PC-3 (cell line): Measurements from ENCODE around the gene PRPF6. TPM values are rescaled to one million over a fixed set of nuclear protein-coding genes. Genes with fewer than 3 reads are reported as not detected.

Experiments used
- ATAC-seq: fragments of 200-7000 bp; cut with Tn5 transposase; 2 replicates; pipeline ENCODE4 v1.9.1; 2020; ENCODE audit warnings: mild to moderate bottlenecking, moderate library complexity
- BruUV-seq: library from RNA; stranded (reverse); fragments of 400-500 nt; replicated peaks from 2 replicates; lab custom pipeline; 2021; lab: Mats Ljungman, UMichigan
- CTCF ChIA-PET: fragments of 300-600 bp; sonication (Branson Sonifier 250); formaldehyde crosslinking; loops from one replicate; lab custom pipeline; 2022; ENCODE audit warnings: antibody characterized with exemption; lab: Charles Lee
- POLR2A ChIA-PET: fragments of 300-600 bp; sonication (Branson Sonifier 250); formaldehyde crosslinking; loops from one replicate; lab custom pipeline; 2022; ENCODE audit warnings: antibody characterized with exemption; ENCODE audit not compliant: unreplicated experiment; lab: Charles Lee
- DNase-seq: peaks from one replicate; pipeline ENCODE4 v3.0.0-alpha.2; 2015
- H2AFZ ChIP-seq: fragments of 300-600 bp; sonication (generic); 2 replicates; pipeline ENCODE4 v1.6.0; 2016; ENCODE audit warnings: antibody characterized with exemption, low read length
- H3F3A ChIP-seq: fragments of 300-600 bp; sonication (generic); one replicate; pipeline ENCODE4 v1.6.0; 2017; ENCODE audit warnings: antibody characterized with exemption, low read length, control low read depth, mild to moderate bottlenecking; ENCODE audit not compliant: unreplicated experiment
- H3K27ac ChIP-seq: fragments of 300-600 bp; sonication (generic); 2 replicates; pipeline ENCODE4 v1.5.1; 2016; ENCODE audit warnings: mild to moderate bottlenecking, low read length
- H3K27me3 ChIP-seq: fragments of 300-600 bp; sonication (generic); 2 replicates; pipeline ENCODE4 v1.6.1; 2016; ENCODE audit warnings: low read length, mixed read lengths
- H3K36me3 ChIP-seq: fragments of 300-600 bp; sonication (generic); 2 replicates; pipeline ENCODE4 v1.6.1; 2016; ENCODE audit warnings: low read depth, mixed run types, low read length, mixed read lengths
- H3K4me1 ChIP-seq: fragments of 300-600 bp; sonication (generic); 2 replicates; pipeline ENCODE4 v1.5.1; 2016; ENCODE audit warnings: low read length; ENCODE audit not compliant: insufficient read depth
- H3K4me2 ChIP-seq: fragments of 300-600 bp; sonication (generic); 2 replicates; pipeline ENCODE4 v1.6.0; 2016; ENCODE audit warnings: low read length
- H3K4me3 ChIP-seq: fragments of 300-600 bp; sonication (generic); 2 replicates; pipeline ENCODE4 v1.5.1; 2016; ENCODE audit warnings: mild to moderate bottlenecking, low read length, mixed read lengths
- H3K79me2 ChIP-seq: fragments of 300-600 bp; sonication (generic); 2 replicates; pipeline ENCODE4 v1.6.1; 2017; ENCODE audit warnings: low read length, mixed read lengths
- H3K9ac ChIP-seq: fragments of 300-600 bp; sonication (generic); 2 replicates; pipeline ENCODE4 v1.6.0; 2016; ENCODE audit warnings: mild to moderate bottlenecking, low read length
- H3K9me2 ChIP-seq: fragments of 300-600 bp; sonication (generic); replicated peaks from 2 replicates; pipeline ENCODE4 v1.6.1; 2016; ENCODE audit warnings: mixed run types, low read length, mixed read lengths
- H3K9me3 ChIP-seq: fragments of 300-600 bp; sonication (generic); 2 replicates; pipeline ENCODE4 v1.6.1; 2016; ENCODE audit warnings: low read length, mixed read lengths
- H4K20me1 ChIP-seq: fragments of 300-600 bp; sonication (generic); 2 replicates; pipeline ENCODE4 v1.6.1; 2016; ENCODE audit warnings: low read length, mixed read lengths
- CTCF ChIP-seq: fragments of 300-600 bp; sonication (generic); conservative IDR thresholded peaks from 2 replicates; pipeline ENCODE4 v1.5.1; 2017; ENCODE audit warnings: antibody characterized with exemption, low read depth, mild to moderate bottlenecking, low read length
- EZH2 ChIP-seq: fragments of 300-600 bp; sonication (generic); IDR thresholded peaks from one replicate; pipeline ENCODE4 v1.6.1; 2017; ENCODE audit warnings: antibody characterized with exemption, mild to moderate bottlenecking, low read length; ENCODE audit not compliant: unreplicated experiment
- EZH2phosphoT487 ChIP-seq: fragments of 300-600 bp; sonication (generic); IDR thresholded peaks from 2 replicates; pipeline ENCODE4 v1.6.1; 2018; ENCODE audit warnings: mild to moderate bottlenecking, antibody characterized with exemption, low read length, borderline replicate concordance
- intact Hi-C: fragments of 100-400 bp; cut with micrococcal nuclease; formaldehyde crosslinking; loops from 2 replicates; pipeline ENCODE4 v1.9.0; 2023
- total RNA-seq: library from RNA; depleted of rRNA; stranded (reverse); fragments of >200 nt; gene quantifications from 2 replicates; pipeline ENCODE4 v1.2.3, GENCODE V29; 2014

PRPF6 gene
- total RNA-seq, 1 experiment from 2014 or later, result 67.1 TPM

- ChIA-PET CTCF (no interaction called here), POLR2A (no interaction called here)
- H2AFZ ChIP-seq, result no peak overlapping the region
- BruUV-seq, result no TSS peak
- peaks cover 36% of the 10 kb centered on the region for H3K4me1 ChIP-seq
- peak overlapping the region; percentile 95 for H3K4me2 ChIP-seq
- H3K27ac ChIP-seq, result peak overlapping the region; percentile 58
- H3K9me3 ChIP-seq, result no peaks in the 10 kb centered on the region
- H4K20me1 ChIP-seq, result no peaks in the 10 kb centered on the region
- H3K9me2 ChIP-seq, result no peaks in the 10 kb centered on the region
- no peaks in the 10 kb centered on the region for H3F3A ChIP-seq
- H3K79me2 ChIP-seq, result peaks cover 10% of the 10 kb centered on the region
- TF ChIP-seq CTCF (no peak), EZH2phosphoT487 (no peak), EZH2 (no peak)
- H3K27me3 ChIP-seq, result no peaks in the 10 kb centered on the region
- DNase-seq (no peak), ATAC-seq (no peak)
- no peak overlapping the region for H3K4me3 ChIP-seq
- peak overlapping the region; percentile 26; the same call in 1 of the 2 replicates for H3K9ac ChIP-seq
- intact Hi-C loops, result no loop called here
- no peaks in the 10 kb centered on the region for H3K36me3 ChIP-seq
Observed at GRCh38 chr20:64065062-64065973, 84.4 kb downstream of the PRPF6 start.

DNA sequence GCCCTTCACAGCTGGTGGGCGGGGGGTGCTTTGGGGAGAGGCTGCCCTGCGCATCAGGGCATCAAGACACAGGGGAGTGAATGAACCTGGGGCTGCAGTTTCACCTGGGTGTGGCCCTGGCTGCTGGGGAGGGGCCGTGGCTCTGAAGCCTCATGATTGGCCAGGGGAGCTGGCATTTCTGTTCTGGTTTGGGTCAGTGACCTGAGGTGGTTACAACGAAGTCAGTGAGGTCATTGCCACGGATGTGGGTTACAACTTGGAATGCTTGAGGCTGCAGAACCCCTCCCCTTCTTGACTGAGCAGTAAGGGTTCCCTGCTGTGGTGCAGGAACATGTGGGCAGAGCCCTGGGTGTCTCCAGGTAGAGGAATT, 85.0 kb downstream of the PRPF6 start:
- H3K36me3 ChIP-seq, result no peaks in the 10 kb centered on the region
- no peaks in the 10 kb centered on the region for H3F3A ChIP-seq
- no peaks in the 10 kb centered on the region for H4K20me1 ChIP-seq
- peak overlapping the region; percentile 26; the same call in 1 of the 2 replicates for H3K9ac ChIP-seq
- ChIA-PET CTCF (no interaction called here), POLR2A (no interaction called here)
- peaks cover 36% of the 10 kb centered on the region for H3K4me1 ChIP-seq
- H3K9me3 ChIP-seq, result no peaks in the 10 kb centered on the region
- BruUV-seq, result no TSS peak
- DNase-seq (peak; percentile 82), ATAC-seq (peak; percentile 5)
- no peak for TF ChIP-seq EZH2phosphoT487
- no peak for TF ChIP-seq CTCF
- no peak for TF ChIP-seq EZH2
- H3K4me3 ChIP-seq, result no peak overlapping the region
- intact Hi-C loops, result no loop called here
- no peaks in the 10 kb centered on the region for H3K27me3 ChIP-seq
- peaks cover 10% of the 10 kb centered on the region for H3K79me2 ChIP-seq
- no peaks in the 10 kb centered on the region for H3K9me2 ChIP-seq
- H3K4me2 ChIP-seq, result peak overlapping the region; percentile 37
- H2AFZ ChIP-seq, result no peak overlapping the region
- H3K27ac ChIP-seq, result peak overlapping the region; percentile 58

- H3K4me3 ChIP-seq, result no peak overlapping the region
- no peaks in the 10 kb centered on the region for H3K9me2 ChIP-seq
- peaks cover 36% of the 10 kb centered on the region for H3K4me1 ChIP-seq
- no peaks in the 10 kb centered on the region for H4K20me1 ChIP-seq
- ATAC-seq (no peak), DNase-seq (no peak)
- H3K4me2 ChIP-seq, result no peak overlapping the region
- no peaks in the 10 kb centered on the region for H3F3A ChIP-seq
- no peaks in the 10 kb centered on the region for H3K9me3 ChIP-seq
- no peak overlapping the region for H3K9ac ChIP-seq
- H3K79me2 ChIP-seq, result peaks cover 10% of the 10 kb centered on the region
- ChIA-PET POLR2A (no interaction called here), CTCF (no interaction called here)
- H2AFZ ChIP-seq, result no peak overlapping the region
- H3K36me3 ChIP-seq, result no peaks in the 10 kb centered on the region
- no peaks in the 10 kb centered on the region for H3K27me3 ChIP-seq
- H3K27ac ChIP-seq, result no peak overlapping the region
- intact Hi-C loops, result no loop called here
- BruUV-seq, result no TSS peak
- TF ChIP-seq CTCF, result no peak
- no peak for TF ChIP-seq EZH2
- no peak for TF ChIP-seq EZH2phosphoT487
Observed at GRCh38 chr20:64067005-64067632, 86.2 kb downstream of the PRPF6 start.
